ENCODE data around the gene ZNF516. TPM values are rescaled to one million over a fixed set of nuclear protein-coding genes. Genes with fewer than 3 reads are reported as not detected.

ZNF516 gene
- total and polyA plus RNA-seq, 7 donors, result 2.1 to 29.9 (median 24.3) TPM

- H3K9me3 ChIP-seq, result no peaks in the 10 kb centered on the region
- H3K27me3 ChIP-seq, result no peaks in the 10 kb centered on the region
- TF ChIP-seq EP300 (IDR thresholded peaks at IDR 0.05) (no peak), POLR2A (IDR thresholded peaks at IDR 0.05) (no peak), CTCF (IDR thresholded peaks at IDR 0.05) (no peak), POLR2AphosphoS5 (IDR thresholded peaks at IDR 0.05) (no peak)
- H3K4me3 ChIP-seq, result no peak overlapping the region
- no peak overlapping the region for H3K27ac ChIP-seq
- WGBS, 2 donors, result 43 to 59% methylated on average over 5 of the region's 5 CpGs
- peaks cover 0 to 16% (median 15%) of the 10 kb centered on the region in 4 donors for H3K4me1 ChIP-seq
- intact Hi-C loops (cut with DNase I), result no loop called here
- H3K36me3 ChIP-seq, result no peaks in the 10 kb centered on the region
- DNase-seq, result no peak
These were observed 179.3 kb downstream of the ZNF516 start for GRCh38 chr18:76315722-76316230.

- WGBS, 2 donors, result 16 to 35% methylated on average over 6 of the region's 6 CpGs
- Histone ChIP-seq H3K27ac (no peak overlapping the region), H3K4me3 (no peak overlapping the region), H3K9me3 (no peaks in the 10 kb centered on the region), H3K4me1 (peaks cover 0 to 16% (median 15%) of the 10 kb centered on the region in 4 donors), H3K36me3 (no peaks in the 10 kb centered on the region), H3K27me3 (no peaks in the 10 kb centered on the region)
- TF ChIP-seq CTCF (IDR thresholded peaks at IDR 0.05) (no peak), POLR2A (IDR thresholded peaks at IDR 0.05) (no peak), POLR2AphosphoS5 (IDR thresholded peaks at IDR 0.05) (no peak), EP300 (IDR thresholded peaks at IDR 0.05) (no peak)
- intact Hi-C loops (cut with DNase I), result no loop called here
- no peak for DNase-seq
These were observed 180.5 kb downstream of the ZNF516 start for GRCh38 chr18:76314496-76314895.

GRCh38 chr18:76314015-76314414, 181.0 kb downstream of the ZNF516 start:
- 16 to 30% methylated on average over 3 of the region's 3 CpGs for WGBS, 2 donors
- intact Hi-C loops (cut with DNase I), result no loop called here

More at GRCh38 chr18:76314015-76314414, 181.0 kb downstream of the ZNF516 start:
- DNase-seq, result no peak
- H3K27me3 ChIP-seq, result no peaks in the 10 kb centered on the region
- no peaks in the 10 kb centered on the region for H3K36me3 ChIP-seq
- H3K4me1 ChIP-seq, result peaks cover 0 to 16% (median 15%) of the 10 kb centered on the region in 4 donors
- no peak for TF ChIP-seq CTCF (IDR thresholded peaks at IDR 0.05)
- TF ChIP-seq POLR2AphosphoS5 (IDR thresholded peaks at IDR 0.05), result no peak
- no peak for TF ChIP-seq EP300 (IDR thresholded peaks at IDR 0.05)
- TF ChIP-seq POLR2A (IDR thresholded peaks at IDR 0.05), result no peak
- H3K9me3 ChIP-seq, result no peaks in the 10 kb centered on the region
- H3K4me3 ChIP-seq, result no peak overlapping the region
- H3K27ac ChIP-seq, result no peak overlapping the region

Measured in sigmoid colon (tissue), 7 donors.